22Rv1 (cell line): Measurements from ENCODE around the gene PRR22.
"Not testable (repeated sequence)": the region's sequence is repeated elsewhere in the genome, so short reads cannot be mapped to it uniquely, and the experiment has no call there.

Experiments used
- H3K27ac ChIP-seq: fragments of 450-650 bp; 2 replicates; pipeline ENCODE4 v1.5.1; 2017
- CTCF ChIP-seq: fragments of 450-650 bp; IDR thresholded peaks from 2 replicates; pipeline ENCODE4 v1.5.1; 2017; ENCODE audit warnings: mild to moderate bottlenecking
- ZFX ChIP-seq: fragments of 450-650 bp; IDR thresholded peaks from 2 replicates; pipeline ENCODE4 v1.6.1; 2017; ENCODE audit warnings: antibody characterized with exemption, borderline replicate concordance

Gene PRR22

DNA sequence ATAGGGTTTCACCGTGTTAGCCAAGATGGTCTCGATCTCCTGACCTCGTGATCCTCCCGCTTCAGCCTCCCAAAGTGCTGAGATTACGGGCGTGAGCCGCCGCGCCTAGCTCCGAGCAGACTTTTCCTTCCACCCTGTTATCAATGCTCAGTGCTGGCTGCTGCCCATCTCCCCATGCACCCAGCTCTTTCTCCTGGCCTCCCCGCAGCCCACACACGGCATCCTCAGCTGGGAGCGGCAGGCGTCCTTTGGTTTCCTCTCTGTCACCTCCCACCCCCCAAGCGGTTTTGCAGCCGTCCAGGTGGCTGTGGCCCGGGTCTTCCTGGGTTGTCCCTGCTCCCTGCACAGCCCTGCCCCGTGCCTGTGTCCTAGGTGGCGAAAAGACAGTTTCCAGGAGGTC lies 12.1 kb downstream of the PRR22 start:
- no peak for TF ChIP-seq CTCF
- H3K27ac ChIP-seq: no peak overlapping the region

GRCh38 chr19:5767949-5768348 lies 16.6 kb downstream of the PRR22 start:
- TF ChIP-seq CTCF: no peak
- no peak for TF ChIP-seq ZFX
- H3K27ac ChIP-seq: no peak overlapping the region

DNA sequence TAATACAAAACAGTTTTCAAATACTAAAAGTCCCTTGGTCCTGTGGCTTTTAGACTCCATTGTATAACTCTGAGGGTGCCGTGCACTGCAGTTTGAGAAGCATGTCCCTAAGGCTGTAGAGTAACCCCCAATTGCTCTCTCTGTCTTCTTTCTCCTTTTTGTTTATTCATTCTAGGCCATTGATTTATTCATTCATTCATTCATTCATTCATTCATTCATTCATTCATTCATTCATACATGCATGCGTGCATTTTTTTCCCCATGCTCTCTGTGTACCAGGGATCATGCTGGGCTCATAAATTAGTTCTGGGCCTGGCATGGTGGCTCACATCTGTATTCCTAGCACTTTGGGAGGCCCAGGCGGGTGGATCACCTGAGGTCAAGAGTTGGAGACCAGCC lies 19.3 kb downstream of the PRR22 start:
- H3K27ac ChIP-seq: no peak overlapping the region
- TF ChIP-seq CTCF (no peak), ZFX (no peak)

- no peak overlapping the region for H3K27ac ChIP-seq
- TF ChIP-seq CTCF (no peak), ZFX (no peak)
Measured at GRCh38 chr19:5762608-5763217, 21.8 kb downstream of the PRR22 start.

GRCh38 chr19:5753743-5754142 lies 30.8 kb downstream of the PRR22 start:
- H3K27ac ChIP-seq: no peak overlapping the region
- no peak for TF ChIP-seq CTCF
- TF ChIP-seq ZFX: no peak

GRCh38 chr19:5751709-5752108 lies 32.8 kb downstream of the PRR22 start:
- no peak overlapping the region for H3K27ac ChIP-seq
- no peak for TF ChIP-seq CTCF
- no peak for TF ChIP-seq ZFX

DNA sequence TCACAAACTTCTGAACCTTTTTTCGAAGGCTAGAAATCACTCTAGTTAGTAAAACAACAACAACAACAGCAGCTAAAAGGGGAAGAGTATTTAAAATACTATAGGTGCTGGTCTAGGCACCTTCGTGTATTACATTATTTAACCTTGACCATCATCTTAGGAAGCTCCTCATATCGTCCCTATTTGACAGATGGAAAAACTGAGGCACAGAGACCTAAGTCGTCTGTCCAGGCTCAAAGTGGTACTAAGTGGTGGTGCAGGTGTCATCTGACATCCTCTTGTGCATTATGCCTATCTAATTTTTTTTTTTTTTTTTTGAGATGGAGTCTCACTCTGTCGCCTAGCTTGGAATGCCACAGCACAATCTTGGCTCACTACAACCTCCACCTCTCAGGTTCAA lies 35.0 kb downstream of the PRR22 start:
- no peak overlapping the region for H3K27ac ChIP-seq

GRCh38 chr19:5748920-5749319 lies 35.6 kb downstream of the PRR22 start:
- H3K27ac ChIP-seq: not testable (repeated sequence)

More for the DNA sequence above, 35.0 kb downstream of the PRR22 start:
- no peak for TF ChIP-seq CTCF
- TF ChIP-seq ZFX: no peak

DNA sequence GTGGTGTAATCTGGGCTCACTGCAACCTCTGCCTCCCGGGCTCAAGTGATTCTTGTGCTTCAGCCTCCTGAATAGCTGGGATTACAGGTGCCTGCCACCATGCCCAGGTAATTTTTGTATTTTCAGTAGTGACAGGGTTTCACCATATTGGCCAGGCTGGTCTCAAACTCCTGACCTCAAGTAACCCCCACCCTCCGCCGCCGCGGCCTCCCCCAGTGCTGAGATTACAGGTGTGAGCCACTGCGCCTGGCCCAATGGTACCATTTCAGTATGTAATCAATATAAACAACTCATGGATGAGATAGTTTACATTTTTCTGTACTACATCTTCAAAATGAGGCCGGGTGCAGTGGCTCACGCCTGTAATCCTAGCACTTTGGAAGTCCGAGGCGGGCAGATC lies 39.5 kb downstream of the PRR22 start:
- not testable (repeated sequence) for H3K27ac ChIP-seq
